Measurements from ENCODE around the gene HABP4. TPM values are rescaled to one million over a fixed set of nuclear protein-coding genes. Genes with fewer than 3 reads are reported as not detected.

Gene HABP4
- total and polyA plus RNA-seq, 9 of the 15 experiments (the other 6 are each of a cell fraction or from before 2014, with no cell fraction given), result 0.38 to 2.4 (median 1.9) TPM

DNA sequence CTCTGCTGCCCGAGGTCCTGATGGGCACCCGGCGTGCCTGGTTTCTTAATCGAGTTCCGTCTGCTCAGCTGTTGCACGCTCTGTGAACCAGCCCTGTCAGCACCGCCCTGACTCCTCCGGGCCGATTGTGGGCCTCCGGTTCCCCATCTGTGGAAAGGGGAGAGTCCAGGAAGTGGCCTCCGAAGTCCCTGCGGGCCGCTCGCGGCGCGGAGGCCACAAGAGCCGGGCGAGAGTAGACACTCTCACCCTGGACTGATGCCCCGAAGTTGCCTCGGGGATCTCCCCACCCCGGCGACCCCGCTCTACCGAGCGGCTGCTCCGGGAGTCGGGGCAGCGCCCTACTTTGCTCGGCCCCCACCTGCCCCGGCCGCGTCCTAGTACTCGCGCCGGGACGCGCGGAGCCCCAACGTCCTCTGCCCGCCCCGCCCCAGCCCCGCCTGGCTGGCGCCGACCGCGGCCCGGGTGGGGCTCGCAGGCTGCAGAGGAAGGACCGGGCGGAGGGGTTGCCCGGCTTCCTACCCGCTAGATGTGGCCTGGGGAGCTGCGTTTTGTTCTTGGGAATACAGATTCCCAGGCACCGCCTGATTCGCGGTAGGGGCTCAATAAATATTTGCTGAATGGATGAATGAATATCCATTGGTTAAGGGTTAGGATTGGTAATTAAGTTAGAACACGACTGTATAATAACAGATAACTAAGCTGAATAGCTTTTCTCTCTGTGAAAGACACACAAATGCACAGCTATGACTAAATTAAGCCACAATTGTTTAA lies 30.9 kb upstream of the HABP4 start (continued):
- TF ChIP-seq, protein P1, sequence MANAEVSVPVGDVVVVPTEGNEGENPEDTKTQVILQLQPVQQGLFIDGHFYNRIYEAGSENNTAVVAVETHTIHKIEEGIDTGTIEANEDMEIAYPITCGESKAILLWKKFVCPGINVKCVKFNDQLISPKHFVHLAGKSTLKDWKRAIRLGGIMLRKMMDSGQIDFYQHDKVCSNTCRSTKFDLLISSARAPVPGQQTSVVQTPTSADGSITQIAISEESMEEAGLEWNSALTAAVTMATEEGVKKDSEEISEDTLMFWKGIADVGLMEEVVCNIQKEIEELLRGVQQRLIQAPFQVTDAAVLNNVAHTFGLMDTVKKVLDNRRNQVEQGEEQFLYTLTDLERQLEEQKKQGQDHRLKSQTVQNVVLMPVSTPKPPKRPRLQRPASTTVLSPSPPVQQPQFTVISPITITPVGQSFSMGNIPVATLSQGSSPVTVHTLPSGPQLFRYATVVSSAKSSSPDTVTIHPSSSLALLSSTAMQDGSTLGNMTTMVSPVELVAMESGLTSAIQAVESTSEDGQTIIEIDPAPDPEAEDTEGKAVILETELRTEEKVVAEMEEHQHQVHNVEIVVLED (CRISPR knock-in tag; IDR thresholded peaks at IDR 0.05), result no peak; the same call in 1 of the 2 replicates
- TF ChIP-seq CAMTA2 (CRISPR knock-in tag; conservative IDR thresholded peaks at IDR 0.05), result no peak
- no peak for TF ChIP-seq ZFPM2 (CRISPR knock-in tag; IDR thresholded peaks at IDR 0.05)
- TF ChIP-seq, protein P2, sequence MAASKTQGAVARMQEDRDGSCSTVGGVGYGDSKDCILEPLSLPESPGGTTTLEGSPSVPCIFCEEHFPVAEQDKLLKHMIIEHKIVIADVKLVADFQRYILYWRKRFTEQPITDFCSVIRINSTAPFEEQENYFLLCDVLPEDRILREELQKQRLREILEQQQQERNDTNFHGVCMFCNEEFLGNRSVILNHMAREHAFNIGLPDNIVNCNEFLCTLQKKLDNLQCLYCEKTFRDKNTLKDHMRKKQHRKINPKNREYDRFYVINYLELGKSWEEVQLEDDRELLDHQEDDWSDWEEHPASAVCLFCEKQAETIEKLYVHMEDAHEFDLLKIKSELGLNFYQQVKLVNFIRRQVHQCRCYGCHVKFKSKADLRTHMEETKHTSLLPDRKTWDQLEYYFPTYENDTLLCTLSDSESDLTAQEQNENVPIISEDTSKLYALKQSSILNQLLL (CRISPR knock-in tag; IDR thresholded peaks at IDR 0.05; ENCODE audit: borderline replicate concordance), result no peak
- no peak for TF ChIP-seq RBM25 (IDR thresholded peaks at IDR 0.05; ENCODE audit: low read depth, low read length, severe bottlenecking)
- TF ChIP-seq RB1 (IDR thresholded peaks at IDR 0.05; ENCODE audit: low read depth), result peak; percentile 59; the same call in 1 of the 2 replicates
- TF ChIP-seq SIRT6 (IDR thresholded peaks at IDR 0.05; ENCODE audit: low read depth, low read length), result no peak
- TF ChIP-seq CHD4 (IDR thresholded peaks at IDR 0.05; ENCODE audit: insufficient read depth, insufficient replicate concordance, low read depth, low read length, poor library complexity, severe bottlenecking), result peak; percentile 58
- no peak for TF ChIP-seq ZNF217 (CRISPR knock-in tag; IDR thresholded peaks at IDR 0.05)
- TF ChIP-seq CHD1 (IDR thresholded peaks at IDR 0.05; ENCODE audit: low read length), result peak; percentile 75
- TF ChIP-seq TFAM (CRISPR knock-in tag; conservative IDR thresholded peaks at IDR 0.05), result no peak
- 0 out of 2 replicates have a peak, but pooled peaks have one; percentile 16 for TF ChIP-seq SMARCC2 (IDR thresholded peaks at IDR 0.05; ENCODE audit: low read depth)
- no peak for TF ChIP-seq TAF9B (IDR thresholded peaks at IDR 0.05; ENCODE audit: partially characterized antibody)
- TF ChIP-seq TAF7 (tag; IDR thresholded peaks at IDR 0.05), result no peak
- TF ChIP-seq ZNF77 (CRISPR knock-in tag; IDR thresholded peaks at IDR 0.05), result no peak
- no peak for TF ChIP-seq CBFB (CRISPR knock-in tag; IDR thresholded peaks at IDR 0.05)
- TF ChIP-seq GTF2A2 (tag; IDR thresholded peaks at IDR 0.05), result no peak; the same call in 1 of the 2 replicates
- TF ChIP-seq, protein P3, sequence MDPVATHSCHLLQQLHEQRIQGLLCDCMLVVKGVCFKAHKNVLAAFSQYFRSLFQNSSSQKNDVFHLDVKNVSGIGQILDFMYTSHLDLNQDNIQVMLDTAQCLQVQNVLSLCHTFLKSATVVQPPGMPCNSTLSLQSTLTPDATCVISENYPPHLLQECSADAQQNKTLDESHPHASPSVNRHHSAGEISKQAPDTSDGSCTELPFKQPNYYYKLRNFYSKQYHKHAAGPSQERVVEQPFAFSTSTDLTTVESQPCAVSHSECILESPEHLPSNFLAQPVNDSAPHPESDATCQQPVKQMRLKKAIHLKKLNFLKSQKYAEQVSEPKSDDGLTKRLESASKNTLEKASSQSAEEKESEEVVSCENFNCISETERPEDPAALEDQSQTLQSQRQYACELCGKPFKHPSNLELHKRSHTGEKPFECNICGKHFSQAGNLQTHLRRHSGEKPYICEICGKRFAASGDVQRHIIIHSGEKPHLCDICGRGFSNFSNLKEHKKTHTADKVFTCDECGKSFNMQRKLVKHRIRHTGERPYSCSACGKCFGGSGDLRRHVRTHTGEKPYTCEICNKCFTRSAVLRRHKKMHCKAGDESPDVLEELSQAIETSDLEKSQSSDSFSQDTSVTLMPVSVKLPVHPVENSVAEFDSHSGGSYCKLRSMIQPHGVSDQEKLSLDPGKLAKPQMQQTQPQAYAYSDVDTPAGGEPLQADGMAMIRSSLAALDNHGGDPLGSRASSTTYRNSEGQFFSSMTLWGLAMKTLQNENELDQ (CRISPR knock-in tag; IDR thresholded peaks at IDR 0.05; ENCODE audit: borderline replicate concordance), result no peak
- peak; percentile 42; the same call in 1 of the 2 replicates for TF ChIP-seq KAT7 (CRISPR knock-in tag; IDR thresholded peaks at IDR 0.05; ENCODE audit: borderline replicate concordance)
- TF ChIP-seq HNRNPL (IDR thresholded peaks at IDR 0.05; ENCODE audit: low read depth, low read length), result peak; percentile 54; the same call in 1 of the 2 replicates
- no peak for TF ChIP-seq PTBP1 (IDR thresholded peaks at IDR 0.05; ENCODE audit: low read depth, low read length)
- peak; percentile 40; the same call in 1 of the 2 replicates for TF ChIP-seq DPF2 (IDR thresholded peaks at IDR 0.05)
- TF ChIP-seq ZNF165 (CRISPR knock-in tag; IDR thresholded peaks at IDR 0.05; ENCODE audit: borderline replicate concordance), result no peak
- TF ChIP-seq ZNF699 (CRISPR knock-in tag; IDR thresholded peaks at IDR 0.05; ENCODE audit: insufficient replicate concordance), result no peak
